Stimulated activated CD8-positive, alpha-beta memory T cell treated with anti-CD3 and anti-CD28 coated beads, Interleukin-4, amount 100 ng/mL, for 24 hours (primary cell): ENCODE measurements around the gene TNS2.

Experiments used
- DNase-seq: peaks from one replicate; pipeline ENCODE4 v3.0.0-alpha.2; 2020; ENCODE audit warnings: low read depth

Gene TNS2

GRCh38 chr12:53113136-53113705, 63.4 kb downstream of the TNS2 start:
- DNase-seq: no peak

GRCh38 chr12:53113951-53114350, 64.1 kb downstream of the TNS2 start:
- DNase-seq: no peak
